Activated B cell treated with CpG ODN at 0.5 μM for 24 hours (primary cell): ENCODE results near the gene IGFL4. TPM values are rescaled to one million over a fixed set of nuclear protein-coding genes. Genes with fewer than 3 reads are reported as not detected.
A peak's percentile ranks its signal among the peaks of the same experiment; 100 is the strongest.

Experiments
- ATAC-seq: fragments of 200-7000 bp; cut with Tn5 transposase; one replicate; pipeline ENCODE4 v1.10.0; 2021; ENCODE audit warnings: low read depth, mild to moderate bottlenecking, moderate library complexity
- CTCF ChIA-PET: fragments of 350-600 bp; sonication (Branson Sonifier 250); formaldehyde crosslinking; loops from one replicate; lab custom pipeline; 2021; ENCODE audit warnings: antibody characterized with exemption; lab: Charles Lee
- POLR2A ChIA-PET: fragments of 350-600 bp; sonication (Branson Sonifier 250); formaldehyde crosslinking; loops from one replicate; lab custom pipeline; 2021; ENCODE audit warnings: antibody characterized with exemption; lab: Charles Lee
- DNase-seq: peaks from one replicate; pipeline ENCODE4 v3.0.0; 2022
- H3K27ac Mint-ChIP-seq: one replicate; pipeline ENCODE4 v1.8.0; 2020; ENCODE audit warnings: mixed read lengths
- H3K27me3 Mint-ChIP-seq: one replicate; pipeline ENCODE4 v1.8.0; 2021; ENCODE audit warnings: mixed read lengths
- H3K36me3 Mint-ChIP-seq: one replicate; pipeline ENCODE4 v1.8.0; 2021; ENCODE audit warnings: low read depth, mixed read lengths
- H3K4me1 Mint-ChIP-seq: one replicate; pipeline ENCODE4 v1.8.0; 2021; ENCODE audit warnings: mixed read lengths
- H3K4me3 Mint-ChIP-seq: one replicate; pipeline ENCODE4 v1.8.0; 2020; ENCODE audit warnings: mild to moderate bottlenecking, mixed read lengths
- H3K9me3 Mint-ChIP-seq: one replicate; pipeline ENCODE4 v1.8.0; 2020; ENCODE audit warnings: mixed read lengths
- intact Hi-C: fragments of 100-400 bp; cut with micrococcal nuclease; formaldehyde crosslinking; loops from one replicate; pipeline ENCODE4 v1.15.1; 2024
- total RNA-seq: library from RNA; stranded (reverse); gene quantifications from 2 replicates; pipeline ENCODE4 v1.2.3, GENCODE V29; 2022
- TF ChIP-seq, protein P1 (sequence below): fragments of 200-600 bp; IDR thresholded peaks from one replicate; pipeline ENCODE4 v1.8.0; 2022; ENCODE audit warnings: antibody characterized with exemption, mild to moderate bottlenecking

The IGFL4 gene
- total RNA-seq, 1 donor from 2014 or later = not detected

DNA sequence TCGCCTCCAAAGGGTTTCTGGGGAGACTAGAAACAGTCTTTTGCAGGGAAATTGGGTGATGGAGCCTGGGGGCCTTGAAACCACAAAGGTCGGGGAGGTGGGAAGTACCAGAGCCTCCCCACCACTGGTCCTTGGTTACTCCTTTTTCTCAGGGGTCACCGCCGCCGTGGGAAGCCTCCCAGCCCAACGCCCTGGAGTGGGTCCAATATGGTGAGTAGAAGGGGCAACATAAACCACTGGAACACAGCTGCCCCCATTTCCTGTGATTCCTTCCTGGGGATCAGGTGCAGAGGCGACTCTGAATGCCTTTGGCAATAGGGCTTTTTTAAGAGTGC lies 23.7 kb downstream of the IGFL4 start:
- POLR2A ChIA-PET = interaction anchor here (0.8 to 1.3 kb wide), 3 partner anchors 22 to 154 kb away, joined by 3 to 6 read pairs (median 4); partner anchors contain the start of genes CCDC61, MYPOP and SYMPK
- CTCF ChIA-PET = interaction anchor here (0.6 to 2.2 kb wide), 13 partner anchors 8 to 1882 kb away, joined by 3 to 9 read pairs (median 5); partner anchors contain the start of genes CCDC61, FOXA3, MYPOP and SIX5
- Mint-ChIP-seq H3K36me3 (peaks cover 2% of the 10 kb centered on the region), H3K9me3 (no peaks in the 10 kb centered on the region), H3K27me3 (peaks cover 12% of the 10 kb centered on the region), H3K27ac (no peak overlapping the region), H3K4me3 (peak overlapping the region; percentile 59), H3K4me1 (peaks cover 19% of the 10 kb centered on the region)
- DNase-seq (no peak), ATAC-seq (no peak)
- TF ChIP-seq, protein P1, sequence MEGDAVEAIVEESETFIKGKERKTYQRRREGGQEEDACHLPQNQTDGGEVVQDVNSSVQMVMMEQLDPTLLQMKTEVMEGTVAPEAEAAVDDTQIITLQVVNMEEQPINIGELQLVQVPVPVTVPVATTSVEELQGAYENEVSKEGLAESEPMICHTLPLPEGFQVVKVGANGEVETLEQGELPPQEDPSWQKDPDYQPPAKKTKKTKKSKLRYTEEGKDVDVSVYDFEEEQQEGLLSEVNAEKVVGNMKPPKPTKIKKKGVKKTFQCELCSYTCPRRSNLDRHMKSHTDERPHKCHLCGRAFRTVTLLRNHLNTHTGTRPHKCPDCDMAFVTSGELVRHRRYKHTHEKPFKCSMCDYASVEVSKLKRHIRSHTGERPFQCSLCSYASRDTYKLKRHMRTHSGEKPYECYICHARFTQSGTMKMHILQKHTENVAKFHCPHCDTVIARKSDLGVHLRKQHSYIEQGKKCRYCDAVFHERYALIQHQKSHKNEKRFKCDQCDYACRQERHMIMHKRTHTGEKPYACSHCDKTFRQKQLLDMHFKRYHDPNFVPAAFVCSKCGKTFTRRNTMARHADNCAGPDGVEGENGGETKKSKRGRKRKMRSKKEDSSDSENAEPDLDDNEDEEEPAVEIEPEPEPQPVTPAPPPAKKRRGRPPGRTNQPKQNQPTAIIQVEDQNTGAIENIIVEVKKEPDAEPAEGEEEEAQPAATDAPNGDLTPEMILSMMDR = no peak
- intact Hi-C loops = loop anchor here (2.0 to 5.0 kb wide), 3 partner anchors 114 to 248 kb away; partner anchors contain the start of genes IRF2BP1, MYPOP and SIX5

DNA sequence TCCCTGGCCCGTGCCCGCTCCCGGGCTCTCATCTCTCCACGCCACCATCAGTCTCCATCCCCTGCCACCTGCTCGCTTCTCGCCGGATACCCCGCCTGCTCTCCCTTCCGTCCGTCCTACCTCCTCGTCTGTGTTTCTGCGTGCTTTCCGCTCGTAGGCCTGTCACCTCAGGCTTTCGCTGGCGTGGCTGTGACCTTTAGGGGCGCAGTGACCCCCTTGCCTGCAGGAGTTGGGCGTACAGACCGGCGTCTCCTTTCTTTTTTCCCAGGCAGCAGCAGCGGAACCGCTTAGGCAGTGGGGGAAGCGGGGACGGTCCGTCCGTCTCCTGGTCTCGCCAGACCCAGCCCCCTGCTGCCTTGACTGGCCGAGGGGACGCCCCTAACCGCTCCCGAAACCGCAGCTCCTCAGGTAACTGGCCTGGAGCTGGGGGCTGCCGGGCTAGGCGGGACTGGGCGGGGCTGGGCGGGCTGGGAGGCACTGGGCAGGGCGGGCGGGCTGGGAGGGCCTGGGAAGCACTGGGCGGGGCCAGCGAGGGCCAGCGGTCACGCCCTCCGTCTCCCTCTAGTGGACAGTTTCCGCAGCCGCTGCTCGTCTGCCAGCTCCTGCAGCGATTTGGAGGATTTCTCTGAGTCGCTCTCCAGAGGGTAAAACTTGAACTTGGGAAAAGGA lies 24.2 kb downstream of the IGFL4 start:
- TF ChIP-seq, protein P1 = no peak
- Mint-ChIP-seq H3K4me3 (peak overlapping the region; percentile 85), H3K27ac (peak overlapping the region; percentile 8), H3K36me3 (peaks cover 3% of the 10 kb centered on the region), H3K9me3 (no peaks in the 10 kb centered on the region), H3K4me1 (peaks cover 19% of the 10 kb centered on the region), H3K27me3 (peaks cover 12% of the 10 kb centered on the region)
- ChIA-PET CTCF (interaction anchor here (0.6 to 2.2 kb wide), 12 partner anchors 9 to 1883 kb away, joined by 3 to 9 read pairs (median 5); partner anchors contain the start of genes CCDC61, FOXA3, MYPOP and SIX5), POLR2A (interaction anchor here (0.8 to 1.3 kb wide), 3 partner anchors 21 to 153 kb away, joined by 3 to 6 read pairs (median 4); partner anchors contain the start of genes CCDC61, MYPOP and SYMPK)
- ATAC-seq = peak; percentile 82
- intact Hi-C loops = loop anchor here (1.0 to 5.0 kb wide), 6 partner anchors 21 to 248 kb away; partner anchors contain the start of genes CCDC61, IRF2BP1, MYPOP and SIX5
- DNase-seq = peak; percentile 74

DNA sequence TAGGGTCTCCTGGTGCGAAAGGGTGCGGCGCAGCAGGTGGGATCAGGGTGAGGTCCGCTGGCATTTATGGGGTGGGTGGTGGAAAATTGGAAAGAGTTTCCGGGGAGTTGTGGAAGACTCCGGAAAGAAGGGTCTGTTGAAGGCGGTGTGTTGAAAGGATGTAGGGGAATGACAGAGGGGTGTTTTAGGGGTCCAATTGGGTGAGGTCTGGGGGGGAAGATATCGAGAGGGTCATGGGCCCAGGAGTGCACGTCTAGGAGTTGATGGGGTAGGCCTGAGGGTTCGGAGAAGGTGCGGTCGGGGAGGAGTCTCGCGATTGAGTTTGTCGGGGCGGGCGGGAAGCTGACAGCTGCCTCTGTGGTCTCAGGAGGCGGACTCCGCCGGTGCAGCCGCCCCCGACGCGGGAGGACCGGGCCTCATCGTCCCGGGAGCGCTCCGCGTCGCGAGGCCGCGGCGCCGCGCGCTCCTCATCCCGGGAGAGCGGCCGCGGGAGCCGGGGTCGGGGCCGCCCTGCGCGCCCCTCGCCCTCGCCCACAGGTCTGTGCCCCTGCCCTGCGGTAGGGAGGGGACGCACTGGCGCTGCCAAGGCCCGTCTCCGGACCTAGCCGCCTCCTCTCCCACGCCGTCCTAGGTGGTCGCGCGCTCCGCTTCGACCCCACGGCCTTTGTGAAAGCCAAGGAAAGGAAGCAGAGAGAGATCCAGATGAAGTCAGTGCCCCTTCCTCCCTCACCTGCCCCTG lies 24.9 kb downstream of the IGFL4 start:
- intact Hi-C loops = loop anchor here (1.0 to 5.0 kb wide), 6 partner anchors 21 to 247 kb away; partner anchors contain the start of genes CCDC61, IRF2BP1, MYPOP and SIX5
- peaks cover 6% of the 10 kb centered on the region for H3K36me3 Mint-ChIP-seq
- peaks cover 12% of the 10 kb centered on the region for H3K27me3 Mint-ChIP-seq
- ATAC-seq (peak; percentile 21), DNase-seq (peak; percentile 40)
- ChIA-PET POLR2A (interaction anchor here (1.2 to 1.3 kb wide), 2 partner anchors 20 to 113 kb away, joined by 4 to 6 read pairs; partner anchors contain the start of genes CCDC61 and MYPOP), CTCF (interaction anchor here (1.2 to 2.2 kb wide), 4 partner anchors 9 to 246 kb away, joined by 4 to 9 read pairs (median 6); partner anchors contain the start of genes FOXA3, SIX5 and SYMPK)
- H3K9me3 Mint-ChIP-seq = no peaks in the 10 kb centered on the region
- H3K27ac Mint-ChIP-seq = peak overlapping the region; percentile 8
- H3K4me1 Mint-ChIP-seq = peaks cover 19% of the 10 kb centered on the region
- TF ChIP-seq, protein P1 = no peak
- peak overlapping the region; percentile 85 for H3K4me3 Mint-ChIP-seq

DNA sequence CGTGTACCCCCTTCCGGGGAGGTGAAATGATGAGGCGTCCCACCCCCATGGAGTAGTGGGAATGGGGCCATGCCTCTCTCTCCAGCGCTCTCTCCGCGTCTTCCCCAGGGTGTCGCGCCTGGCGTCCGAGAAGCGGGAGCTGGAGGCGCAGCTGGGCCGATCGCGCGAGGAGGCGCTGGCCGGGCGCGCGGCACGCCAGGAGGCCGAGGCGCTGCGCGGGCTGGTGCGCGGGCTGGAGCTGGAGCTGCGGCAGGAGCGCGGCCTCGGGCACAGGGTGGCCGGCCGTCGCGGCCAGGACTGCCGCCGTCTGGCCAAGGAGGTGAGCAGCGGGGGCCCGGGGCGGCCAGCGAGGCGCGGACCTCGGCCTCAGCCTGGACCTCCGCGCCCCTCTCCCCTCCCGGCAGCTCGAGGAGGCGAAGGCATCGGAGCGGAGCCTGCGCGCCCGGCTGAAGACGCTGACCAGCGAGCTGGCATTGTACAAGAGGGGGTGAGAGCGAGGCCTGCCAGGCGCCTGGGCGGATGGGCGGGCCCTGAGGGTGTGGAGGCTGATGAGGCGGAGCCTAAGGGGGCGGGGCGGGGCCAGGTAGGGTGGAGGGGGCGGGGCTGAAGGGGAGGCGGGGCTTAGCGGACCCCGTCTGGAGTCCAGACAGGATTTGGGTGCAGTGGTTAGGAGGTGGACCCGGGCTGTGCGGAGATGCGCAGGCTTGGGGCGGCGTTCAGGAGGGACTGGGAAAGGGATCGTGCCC lies 25.7 kb downstream of the IGFL4 start:
- TF ChIP-seq, protein P1 = no peak
- H3K9me3 Mint-ChIP-seq = no peaks in the 10 kb centered on the region
- ChIA-PET POLR2A (no interaction called here), CTCF (interaction anchor here (2.2 kb wide), 1 partner anchor 13 kb away, joined by 6 read pairs; no protein-coding TSS in a partner anchor)
- intact Hi-C loops = loop anchor here (5.0 kb wide), 2 partner anchors 128 to 252 kb away; partner anchors contain the start of gene IRF2BP1
- ATAC-seq = peak; percentile 66
- no peak overlapping the region for H3K27ac Mint-ChIP-seq
- H3K36me3 Mint-ChIP-seq = peaks cover 11% of the 10 kb centered on the region
- H3K4me3 Mint-ChIP-seq = peak overlapping the region; percentile 76
- H3K27me3 Mint-ChIP-seq = peaks cover 12% of the 10 kb centered on the region
- H3K4me1 Mint-ChIP-seq = peaks cover 19% of the 10 kb centered on the region
- peak; percentile 55 for DNase-seq
